SU-DHL-6 (cell line): Measurements from ENCODE around the gene CPNE5.

ENCODE experiments used
- H2AFZ ChIP-seq: fragments of 200-600 bp; sonication (generic); 2 replicates; pipeline ENCODE4 v1.6.1; 2014; ENCODE audit warnings: low read depth, mild to moderate bottlenecking, moderate library complexity, mixed read lengths, antibody characterized with exemption, low read length; ENCODE audit not compliant: severe bottlenecking
- H3F3A ChIP-seq: fragments of 200-600 bp; shearing (Covaris generic); 2 replicates; pipeline ENCODE4 v1.6.0; 2016; ENCODE audit warnings: antibody characterized with exemption, mild to moderate bottlenecking; ENCODE audit not compliant: insufficient read depth
- H3K27ac ChIP-seq: fragments of 200-600 bp; sonication (generic); 2 replicates; pipeline ENCODE4 v1.5.1; 2016; ENCODE audit warnings: low read depth, mild to moderate bottlenecking, low read length, moderate library complexity, mixed read lengths
- H3K27me3 ChIP-seq: fragments of 200-600 bp; sonication (generic), shearing (Covaris generic); 2 replicates; pipeline ENCODE4 v1.6.0; 2014; ENCODE audit warnings: mild to moderate bottlenecking, low read length
- H3K36me3 ChIP-seq: fragments of 200-600 bp; sonication (generic); 2 replicates; pipeline ENCODE4 v1.6.1; 2014; ENCODE audit warnings: mild to moderate bottlenecking, low read length, mixed read lengths
- H3K4me2 ChIP-seq: fragments of 300-600, 200-600 bp; shearing (Covaris generic), sonication (generic); 2 replicates; pipeline ENCODE4 v1.6.0; 2014; ENCODE audit warnings: low read length, low read depth, mild to moderate bottlenecking; ENCODE audit not compliant: poor library complexity, severe bottlenecking
- H3K4me3 ChIP-seq: fragments of 200-600 bp; sonication (generic); 2 replicates; pipeline ENCODE4 v1.5.1; 2014; ENCODE audit warnings: antibody characterized with exemption, low read length, mild to moderate bottlenecking, mixed read lengths; ENCODE audit not compliant: insufficient read depth, poor library complexity, severe bottlenecking
- H3K79me2 ChIP-seq: fragments of 200-600 bp; sonication (generic); 2 replicates; pipeline ENCODE4 v1.6.1; 2014; ENCODE audit warnings: mild to moderate bottlenecking, low read length, moderate library complexity; ENCODE audit not compliant: insufficient read depth
- H3K9ac ChIP-seq: fragments of 200-600 bp; sonication (generic); 2 replicates; pipeline ENCODE4 v1.7.0; 2014; ENCODE audit warnings: mild to moderate bottlenecking, low read length
- H3K9me2 ChIP-seq: fragments of 200-600 bp; sonication (generic); replicated peaks from 2 replicates; pipeline ENCODE4 v1.6.1; 2014; ENCODE audit warnings: low read length; ENCODE audit not compliant: insufficient read depth
- H3K9me3 ChIP-seq: fragments of 200-600 bp; sonication (generic); 2 replicates; pipeline ENCODE4 v1.6.1; 2014; ENCODE audit warnings: low read length, mixed read lengths; ENCODE audit not compliant: insufficient read depth
- H4K20me1 ChIP-seq: fragments of 200-600 bp; sonication (generic); 2 replicates; pipeline ENCODE4 v1.6.1; 2014; ENCODE audit warnings: low read depth, mild to moderate bottlenecking, antibody characterized with exemption, low read length, moderate library complexity, mixed read lengths
- CTCF ChIP-seq: fragments of 200-600 bp; sonication (generic); IDR thresholded peaks from one replicate; pipeline ENCODE4 v1.5.1; 2017; ENCODE audit warnings: antibody characterized with exemption, mild to moderate bottlenecking, low read length, moderate library complexity; ENCODE audit not compliant: insufficient read depth, poor library complexity, severe bottlenecking
- EZH2phosphoT487 ChIP-seq: fragments of 200-600 bp; sonication (generic), shearing (Covaris generic); conservative IDR thresholded peaks from 2 replicates; pipeline ENCODE4 v1.6.1; 2018; ENCODE audit warnings: mild to moderate bottlenecking, antibody characterized with exemption, low read length, moderate library complexity, mixed read lengths

CPNE5 gene

GRCh38 chr6:36754582-36755434 is 84.4 kb downstream of the CPNE5 start:
- peak overlapping the region; percentile 51 for H3K4me3 ChIP-seq

GRCh38 chr6:36753671-36754405 is 85.4 kb downstream of the CPNE5 start:
- no peaks in the 10 kb centered on the region for H3K79me2 ChIP-seq
- H3F3A ChIP-seq = peaks cover 44% of the 10 kb centered on the region
- H3K9ac ChIP-seq = peak overlapping the region; percentile 1; the same call in 1 of the 2 replicates
- no peaks in the 10 kb centered on the region for H3K27me3 ChIP-seq
- no peak for TF ChIP-seq EZH2phosphoT487
- no peak for TF ChIP-seq CTCF
- no peaks in the 10 kb centered on the region for H3K9me3 ChIP-seq
- no peaks in the 10 kb centered on the region for H3K36me3 ChIP-seq
- H2AFZ ChIP-seq = no peak overlapping the region
- H3K4me3 ChIP-seq = no peak overlapping the region
- peak overlapping the region; percentile 65 for H3K4me2 ChIP-seq
- H4K20me1 ChIP-seq = no peaks in the 10 kb centered on the region
- peak overlapping the region; percentile 76 for H3K27ac ChIP-seq
- H3K9me2 ChIP-seq = no peaks in the 10 kb centered on the region

More at GRCh38 chr6:36754582-36755434, 84.4 kb downstream of the CPNE5 start:
- H3K9me3 ChIP-seq = no peaks in the 10 kb centered on the region
- H3K36me3 ChIP-seq = no peaks in the 10 kb centered on the region
- H3K4me2 ChIP-seq = peak overlapping the region; percentile 65
- peaks cover 47% of the 10 kb centered on the region for H3F3A ChIP-seq
- TF ChIP-seq EZH2phosphoT487 = no peak
- TF ChIP-seq CTCF = no peak
- H2AFZ ChIP-seq = no peak overlapping the region
- no peaks in the 10 kb centered on the region for H3K79me2 ChIP-seq
- H3K27me3 ChIP-seq = no peaks in the 10 kb centered on the region
- H3K9ac ChIP-seq = peak overlapping the region; percentile 52
- no peaks in the 10 kb centered on the region for H4K20me1 ChIP-seq
- peak overlapping the region; percentile 76 for H3K27ac ChIP-seq
- no peaks in the 10 kb centered on the region for H3K9me2 ChIP-seq

- Histone ChIP-seq H4K20me1 (no peaks in the 10 kb centered on the region), H3K4me2 (peak overlapping the region; percentile 65), H2AFZ (no peak overlapping the region), H3K9me2 (no peaks in the 10 kb centered on the region), H3F3A (peaks cover 39% of the 10 kb centered on the region), H3K4me3 (no peak overlapping the region), H3K36me3 (no peaks in the 10 kb centered on the region), H3K79me2 (no peaks in the 10 kb centered on the region), H3K9me3 (no peaks in the 10 kb centered on the region), H3K27ac (peak overlapping the region; percentile 76), H3K9ac (peak overlapping the region; percentile 1; the same call in 1 of the 2 replicates), H3K27me3 (no peaks in the 10 kb centered on the region)
- TF ChIP-seq EZH2phosphoT487 (no peak), CTCF (no peak)
These were observed 86.2 kb downstream of the CPNE5 start for GRCh38 chr6:36752886-36753506.
